K562 (cell line): Measurements from ENCODE around the gene MANEAL. TPM values are rescaled to one million over a fixed set of nuclear protein-coding genes. Genes with fewer than 3 reads are reported as not detected.

ENCODE experiments used
- ARID3B ChIP-seq: fragments of 250-450 bp; sonication (Bioruptor Pico); IDR thresholded peaks from 2 replicates; pipeline ENCODE4 v1.4.0; 2020; ENCODE audit warnings: borderline replicate concordance
- ATF2 ChIP-seq: sonication (generic); formaldehyde crosslinking; IDR thresholded peaks from 2 replicates; pipeline ENCODE4 v1.8.1; 2022; ENCODE audit warnings: missing genetic modification reagents
- CBX8 ChIP-seq: fragments of 200-600 bp; sonication (generic); IDR thresholded peaks from 2 replicates; pipeline ENCODE4 v1.6.1; 2012; ENCODE audit warnings: borderline replicate concordance, mixed run types, low read depth, mild to moderate bottlenecking, moderate library complexity, mixed read lengths, low read length, control low read depth, inconsistent platforms; ENCODE audit not compliant: poor library complexity, severe bottlenecking; ENCODE audit errors: extremely low read depth
- ELF2 ChIP-seq: fragments of 250-450 bp; sonication (Bioruptor Pico); IDR thresholded peaks from 2 replicates; pipeline ENCODE4 v1.5.0; 2021; ENCODE audit warnings: mild to moderate bottlenecking
- EP400 ChIP-seq: fragments of 450-650 bp; IDR thresholded peaks from 2 replicates; pipeline ENCODE4 v1.6.1; 2017; ENCODE audit warnings: antibody characterized with exemption, mild to moderate bottlenecking, moderate library complexity
- GABPA ChIP-seq: fragments of 200-800 bp; sonication (Bioruptor generic); conservative IDR thresholded peaks from 2 replicates; pipeline ENCODE4 v1.6.1; 2016; ENCODE audit warnings: low read depth, missing genetic modification characterization, missing compliant biosample characterization
- GTF2F1 ChIP-seq: IDR thresholded peaks from 2 replicates; pipeline ENCODE4 v1.6.1; 2011; ENCODE audit warnings: low read depth, low read length, improper control_type of control experiment
- HES1 ChIP-seq: fragments of 450-650 bp; IDR thresholded peaks from 2 replicates; pipeline ENCODE4 v1.6.1; 2016; ENCODE audit warnings: low read depth, mild to moderate bottlenecking, moderate library complexity
- HMG20A ChIP-seq: fragments of 450-650 bp; formaldehyde crosslinking; conservative IDR thresholded peaks from 2 replicates; pipeline ENCODE4 v1.4.0; 2020; ENCODE audit warnings: mild to moderate bottlenecking, mixed read lengths
- HOXB6 ChIP-seq: fragments of 250-450 bp; sonication (Bioruptor Pico); IDR thresholded peaks from 2 replicates; pipeline ENCODE4 v1.5.1; 2022; ENCODE audit warnings: mild to moderate bottlenecking, borderline replicate concordance
- MCM5 ChIP-seq: fragments of 450-650 bp; IDR thresholded peaks from 2 replicates; pipeline ENCODE4 v1.6.1; 2016; ENCODE audit warnings: low read depth
- NCOA2 ChIP-seq, 2 experiments: fragments of 450-650 bp; IDR thresholded peaks; 2 replicates each; pipeline ENCODE4 v1.6.1; 2018; ENCODE audit warnings: mild to moderate bottlenecking in 2 of 2, moderate library complexity in 1 of 2; ENCODE audit not compliant: partially characterized antibody in 2 of 2
- NR1H2 ChIP-seq: sonication (generic); formaldehyde crosslinking; IDR thresholded peaks from 2 replicates; pipeline ENCODE4 v1.4.0; 2020; ENCODE audit warnings: mild to moderate bottlenecking, missing genetic modification reagents
- NUFIP1 ChIP-seq: fragments of 450-650 bp; IDR thresholded peaks from 2 replicates; pipeline ENCODE4 v1.6.1; 2018; ENCODE audit not compliant: partially characterized antibody
- POLR2A ChIP-seq: fragments of 450-650 bp; conservative IDR thresholded peaks from 2 replicates; pipeline ENCODE4 v1.6.1; 2016
- POLR2AphosphoS2 ChIP-seq: IDR thresholded peaks from 2 replicates; pipeline ENCODE4 v1.6.1; 2012; ENCODE audit warnings: low read length, improper control_type of control experiment
- PTBP1 ChIP-seq: fragments of 200-400 bp; formaldehyde crosslinking; IDR thresholded peaks from 2 replicates; pipeline ENCODE4 v1.6.1; 2017; ENCODE audit warnings: low read depth, low read length
- SIN3B ChIP-seq: fragments of 450-650 bp; IDR thresholded peaks from 2 replicates; pipeline ENCODE4 v1.6.1; 2017; ENCODE audit warnings: low read depth, mild to moderate bottlenecking, moderate library complexity
- SMAD3 ChIP-seq: fragments of 450-650 bp; formaldehyde crosslinking; conservative IDR thresholded peaks from 2 replicates; pipeline ENCODE4 v1.4.0; 2020; ENCODE audit warnings: mild to moderate bottlenecking
- SMARCB1 ChIP-seq: IDR thresholded peaks from 2 replicates; pipeline ENCODE4 v1.6.1; 2011; ENCODE audit warnings: improper control_type of control experiment, low read depth; ENCODE audit not compliant: insufficient read length
- SMC3 ChIP-seq: conservative IDR thresholded peaks from 2 replicates; pipeline ENCODE4 v1.6.1; 2011; ENCODE audit warnings: low read depth, low read length, improper control_type of control experiment; ENCODE audit not compliant: insufficient read depth
- SOX6 ChIP-seq: fragments of 450-650 bp; IDR thresholded peaks from 2 replicates; pipeline ENCODE4 v1.6.1; 2014; ENCODE audit warnings: mild to moderate bottlenecking
- ZBED1 ChIP-seq: IDR thresholded peaks from 2 replicates; pipeline ENCODE4 v1.6.1; 2014
- ZNF133 ChIP-seq: fragments of 250-450 bp; sonication (Bioruptor Pico); IDR thresholded peaks from 2 replicates; pipeline ENCODE4 v1.4.0; 2020; ENCODE audit warnings: mild to moderate bottlenecking
- ZNF165 ChIP-seq: fragments of 250-450 bp; sonication (Bioruptor Pico); IDR thresholded peaks from 2 replicates; pipeline ENCODE4 v1.4.0; 2020; ENCODE audit warnings: borderline replicate concordance
- ZNF174 ChIP-seq: fragments of 250-450 bp; sonication (Bioruptor Pico); IDR thresholded peaks from 2 replicates; pipeline ENCODE4 v1.4.0; 2020; ENCODE audit warnings: mild to moderate bottlenecking
- ZNF24 ChIP-seq: fragments of 450-650 bp; IDR thresholded peaks from 2 replicates; pipeline ENCODE4 v1.6.1; 2016
- ZNF277 ChIP-seq: fragments of 250-450 bp; sonication (Bioruptor Pico); IDR thresholded peaks from 2 replicates; pipeline ENCODE4 v1.8.0; 2022; ENCODE audit warnings: inconsistent platforms, mild to moderate bottlenecking, moderate library complexity, borderline replicate concordance
- ZNF785 ChIP-seq: fragments of 250-450 bp; sonication (Bioruptor Pico); IDR thresholded peaks from 2 replicates; pipeline ENCODE4 v1.4.0; 2020; ENCODE audit warnings: mild to moderate bottlenecking
- polyA plus RNA-seq, 8 experiments: library from polyadenylated mRNA; depleted of rRNA in 4 of 8; stranded (reverse) in 5 of 8; unstranded in 3 of 8; fragments of >200 nt; fragmentation: Nextera tagmentation in 2 of 8; fragmentation: Illumina TruSeq in 1 of 8; extraction: Ambion mirVana in 2 of 8; extraction: Trizol in 1 of 8; gene quantifications; 2 replicates each; pipeline versions ENCODE4 v1.2.1 to v1.2.3, GENCODE V29; 2011 to 2014; ENCODE audit warnings: inconsistent platforms in 1 of 8, missing spikeins in 1 of 8
- total RNA-seq, 7 experiments: library from RNA; depleted of rRNA in 6 of 7; stranded (reverse); fragments of >200 nt in 6 of 7; fragmentation: Illumina TruSeq in 2 of 7; extraction: Trizol in 2 of 7; gene quantifications; 2 replicates each; pipeline versions ENCODE4 v1.2.1 to v1.2.3, GENCODE V29; 2011 to 2021; ENCODE audit warnings: low replicate concordance in 1 of 7

MANEAL gene
- total and polyA plus RNA-seq, 9 of the 15 experiments (the other 6 are each of a cell fraction or from before 2014, with no cell fraction given) = 0.37 to 3.2 (median 1.2) TPM

GRCh38 chr1:37764414-37764825 lies 29.2 kb upstream of the MANEAL start (continued):
- TF ChIP-seq EP400 (no peak), ARID3B (no peak), SIN3B (no peak), NCOA2 (IDR thresholded peaks at IDR 0.05; ENCODE audit: partially characterized antibody in 2 of 2) (no peak), SOX6 (no peak), ZNF165 (no peak), ZNF24 (0 out of 2 replicates have a peak, but pooled peaks have one; percentile 44), SMAD3 (CRISPR knock-in tag) (peak; percentile 70; the same call in 1 of the 2 replicates), ZNF174 (CRISPR knock-in tag) (no peak), PTBP1 (no peak), SMARCB1 (no peak), ELF2 (CRISPR knock-in tag) (no peak), POLR2AphosphoS2 (no peak), CBX8 (no peak), NUFIP1 (no peak), GABPA (tag) (no peak), ZNF277 (CRISPR knock-in tag) (no peak), SMC3 (0 out of 2 replicates have a peak, but pooled peaks have one; percentile 1), ZNF133 (CRISPR knock-in tag) (no peak), GTF2F1 (no peak), ZBED1 (no peak), POLR2A (no peak), ATF2 (CRISPR knock-in tag) (peak; percentile 96), HES1 (no peak), ZNF785 (CRISPR knock-in tag) (no peak), HOXB6 (CRISPR knock-in tag) (no peak), MCM5 (no peak), HMG20A (CRISPR knock-in tag) (no peak), NR1H2 (CRISPR knock-in tag) (peak; percentile 99)
